Urothelium cell line (cell line): ENCODE measurements around the gene MUC12.
"Not testable (repeated sequence)": the region's sequence is repeated elsewhere in the genome, so short reads cannot be mapped to it uniquely, and the experiment has no call there.

ENCODE experiments used
- DNase-seq: peaks from one replicate; pipeline ENCODE4 v3.0.0; 2011; ENCODE audit warnings: low spot score, mixed read lengths
- FAIRE-seq: peaks from 2 replicates; lab custom pipeline; 2011; peaks lifted over from hg19 to GRCh38; lab: Jason Lieb, UNC

The MUC12 gene, protein sequence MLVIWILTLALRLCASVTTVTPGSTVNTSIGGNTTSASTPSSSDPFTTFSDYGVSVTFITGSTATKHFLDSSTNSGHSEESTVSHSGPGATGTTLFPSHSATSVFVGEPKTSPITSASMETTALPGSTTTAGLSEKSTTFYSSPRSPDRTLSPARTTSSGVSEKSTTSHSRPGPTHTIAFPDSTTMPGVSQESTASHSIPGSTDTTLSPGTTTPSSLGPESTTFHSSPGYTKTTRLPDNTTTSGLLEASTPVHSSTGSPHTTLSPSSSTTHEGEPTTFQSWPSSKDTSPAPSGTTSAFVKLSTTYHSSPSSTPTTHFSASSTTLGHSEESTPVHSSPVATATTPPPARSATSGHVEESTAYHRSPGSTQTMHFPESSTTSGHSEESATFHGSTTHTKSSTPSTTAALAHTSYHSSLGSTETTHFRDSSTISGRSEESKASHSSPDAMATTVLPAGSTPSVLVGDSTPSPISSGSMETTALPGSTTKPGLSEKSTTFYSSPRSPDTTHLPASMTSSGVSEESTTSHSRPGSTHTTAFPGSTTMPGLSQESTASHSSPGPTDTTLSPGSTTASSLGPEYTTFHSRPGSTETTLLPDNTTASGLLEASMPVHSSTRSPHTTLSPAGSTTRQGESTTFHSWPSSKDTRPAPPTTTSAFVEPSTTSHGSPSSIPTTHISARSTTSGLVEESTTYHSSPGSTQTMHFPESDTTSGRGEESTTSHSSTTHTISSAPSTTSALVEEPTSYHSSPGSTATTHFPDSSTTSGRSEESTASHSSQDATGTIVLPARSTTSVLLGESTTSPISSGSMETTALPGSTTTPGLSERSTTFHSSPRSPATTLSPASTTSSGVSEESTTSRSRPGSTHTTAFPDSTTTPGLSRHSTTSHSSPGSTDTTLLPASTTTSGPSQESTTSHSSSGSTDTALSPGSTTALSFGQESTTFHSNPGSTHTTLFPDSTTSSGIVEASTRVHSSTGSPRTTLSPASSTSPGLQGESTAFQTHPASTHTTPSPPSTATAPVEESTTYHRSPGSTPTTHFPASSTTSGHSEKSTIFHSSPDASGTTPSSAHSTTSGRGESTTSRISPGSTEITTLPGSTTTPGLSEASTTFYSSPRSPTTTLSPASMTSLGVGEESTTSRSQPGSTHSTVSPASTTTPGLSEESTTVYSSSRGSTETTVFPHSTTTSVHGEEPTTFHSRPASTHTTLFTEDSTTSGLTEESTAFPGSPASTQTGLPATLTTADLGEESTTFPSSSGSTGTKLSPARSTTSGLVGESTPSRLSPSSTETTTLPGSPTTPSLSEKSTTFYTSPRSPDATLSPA (N-terminal part only)

DNA sequence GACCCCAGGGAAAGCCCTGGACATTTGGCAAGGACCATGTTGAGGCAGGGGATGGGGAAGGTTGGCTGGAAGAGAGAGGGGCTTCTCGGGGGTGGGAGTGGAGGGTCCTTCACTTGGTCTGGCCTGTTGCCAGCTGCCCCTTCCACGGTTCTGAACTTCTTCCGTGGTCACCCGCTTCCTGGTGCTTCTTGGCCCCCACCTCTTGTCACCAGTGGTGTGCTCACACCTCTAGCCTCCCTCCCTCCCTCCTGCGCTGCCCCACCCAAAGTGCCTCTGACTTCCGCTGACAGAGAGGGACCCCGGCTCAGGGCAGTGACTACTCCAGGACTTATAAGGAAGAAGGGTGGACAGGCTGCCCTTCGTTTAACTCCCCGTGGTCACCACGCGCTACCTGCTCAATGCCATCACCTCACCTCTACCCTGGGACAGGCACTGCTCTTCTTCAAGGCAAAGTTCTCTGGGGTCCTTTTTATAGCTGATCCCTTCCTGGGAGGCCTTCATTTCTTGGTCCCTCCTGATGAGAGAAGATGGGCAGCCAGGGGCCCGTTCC, at the start of gene MUC12:
Gene MUC12 (plus strand): TSS at position 500 of the 550 bp plus-strand sequence. CDS start 58 bp downstream, outside the sequence.
- DNase-seq = no peak
- FAIRE-seq = no peak

DNA sequence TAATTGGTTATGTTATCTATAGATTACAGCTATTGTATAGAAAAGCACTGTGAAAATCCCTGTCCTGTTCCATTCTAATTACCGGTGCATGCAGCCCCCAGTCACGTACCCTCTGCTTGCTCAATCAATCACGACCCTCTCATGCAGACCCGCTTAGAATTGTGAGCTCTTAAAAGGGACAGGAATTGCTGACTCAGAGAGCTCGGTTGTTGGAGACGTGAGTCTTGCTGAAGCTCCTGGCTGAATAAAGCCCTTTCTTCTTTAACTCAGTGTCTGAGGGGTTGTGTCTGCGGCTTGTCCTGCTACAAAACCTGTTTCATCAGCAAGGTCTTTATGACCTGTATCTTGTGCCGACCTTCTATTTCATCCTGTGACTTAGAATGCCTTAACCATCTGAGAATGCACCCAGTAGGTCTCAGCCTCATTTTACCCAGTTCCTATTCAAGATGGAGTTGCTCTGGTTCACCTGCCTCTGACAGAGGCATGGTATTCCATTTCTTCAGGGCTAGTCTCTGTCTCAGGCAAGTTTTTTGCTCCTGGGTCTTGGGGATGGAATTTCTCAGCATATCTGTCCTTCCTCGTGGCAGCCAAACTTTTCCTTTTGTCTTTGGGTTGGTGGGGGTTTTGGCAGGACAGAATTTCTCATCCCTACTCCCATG, 49.5 kb upstream of the MUC12 start:
- DNase-seq = not testable (repeated sequence)

DNA sequence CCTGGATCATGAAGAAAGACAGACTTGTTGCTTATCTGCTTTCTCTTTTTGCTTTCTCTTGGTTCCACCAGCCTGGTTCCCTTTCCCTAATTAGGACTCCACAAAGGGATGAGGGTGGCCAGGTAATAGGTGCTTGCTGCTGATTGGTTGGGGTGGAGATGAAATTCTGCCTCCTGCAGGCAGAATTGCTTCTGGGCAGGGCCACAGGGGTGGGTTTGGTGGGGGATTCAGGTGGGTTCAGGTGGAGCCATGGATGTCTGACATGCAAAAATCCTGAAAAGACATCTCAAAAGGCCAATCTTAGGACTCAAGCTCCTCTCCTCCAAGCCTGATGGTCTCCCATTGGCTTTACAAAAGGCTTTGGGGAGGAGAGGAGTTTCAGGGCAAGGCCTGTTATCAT, 48.3 kb upstream of the MUC12 start:
- DNase-seq = no peak

More for the DNA sequence above, 49.5 kb upstream of the MUC12 start:
- not testable (repeated sequence) for FAIRE-seq

DNA sequence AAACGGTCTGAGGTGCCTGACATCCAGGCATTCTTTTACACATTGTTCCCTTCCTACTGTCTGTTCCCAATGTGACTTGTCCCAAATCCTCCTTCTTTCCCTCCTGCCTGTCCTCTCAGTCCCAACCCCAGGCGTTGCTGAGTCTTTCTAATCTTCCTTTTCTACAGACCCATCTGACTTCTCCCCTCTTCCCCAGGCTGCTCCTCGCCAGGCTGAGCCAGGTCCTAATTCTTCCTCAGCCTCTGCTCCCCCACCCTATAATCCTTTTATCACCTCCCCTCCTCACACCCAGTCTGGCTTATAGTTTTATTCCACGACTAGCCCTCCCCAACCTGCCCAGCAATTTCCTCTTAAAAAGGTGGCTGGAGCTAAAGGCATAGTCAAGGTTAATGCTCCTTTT, 45.7 kb upstream of the MUC12 start:
- not testable (repeated sequence) for FAIRE-seq, DNase-seq

More for the DNA sequence above, 48.3 kb upstream of the MUC12 start:
- FAIRE-seq = no peak

DNA sequence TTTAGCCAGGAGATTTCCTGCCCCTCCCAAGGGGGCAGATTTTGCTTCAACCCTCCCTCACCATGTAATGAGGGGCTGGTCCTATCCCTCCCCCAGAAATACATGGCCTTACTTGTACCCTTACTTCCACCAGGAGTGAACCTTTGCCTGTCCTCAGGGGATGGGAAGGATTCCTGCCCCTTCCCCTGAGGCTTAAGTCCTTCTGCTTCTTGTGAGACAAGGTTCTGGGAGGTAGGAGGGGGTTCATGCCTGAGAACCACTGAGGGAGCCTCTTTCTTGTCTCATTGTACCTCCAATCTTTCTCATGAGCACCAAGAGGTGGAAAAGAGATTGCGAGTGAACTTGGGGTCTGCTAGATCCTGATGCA, 39.6 kb upstream of the MUC12 start:
- DNase-seq (no peak), FAIRE-seq (peak; percentile 53)

DNA sequence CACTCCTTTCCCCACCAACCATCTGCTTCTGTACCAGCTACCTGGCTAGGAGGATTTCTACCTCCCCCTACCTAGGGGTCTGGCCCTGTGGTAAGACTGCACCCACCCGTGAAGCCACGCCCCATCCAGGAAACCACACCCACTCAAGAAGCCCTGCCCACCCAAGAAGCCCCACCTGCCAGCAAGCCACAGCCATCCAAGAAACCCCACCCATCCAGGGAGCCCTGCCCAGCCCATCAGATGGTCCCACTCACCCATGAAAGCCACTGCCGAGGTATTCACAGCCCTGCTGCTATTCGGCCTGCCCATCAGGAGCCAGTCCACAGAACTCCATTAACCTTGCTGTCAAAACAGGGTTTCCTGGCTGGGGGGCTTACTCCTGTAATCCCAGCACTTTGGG, 35.6 kb upstream of the MUC12 start:
- FAIRE-seq (no peak), DNase-seq (no peak)

DNA sequence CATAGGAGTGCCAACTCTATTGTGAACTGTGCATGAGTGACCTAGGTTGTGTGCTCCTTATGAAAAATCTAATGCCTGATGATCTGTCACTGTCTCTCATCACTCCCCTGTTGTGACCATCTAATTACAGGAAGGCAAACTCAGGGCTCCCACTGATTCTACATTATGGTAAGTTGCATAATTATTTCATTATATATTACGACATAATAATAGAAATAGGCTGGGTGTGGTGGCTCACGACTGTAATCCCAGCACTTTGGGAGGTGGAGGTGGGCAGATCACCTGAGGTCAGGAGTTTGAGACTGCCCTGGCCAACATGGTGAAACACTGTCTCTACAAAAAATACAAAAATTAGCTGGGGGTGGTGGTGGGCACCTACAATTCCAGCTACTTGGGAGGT, 34.0 kb upstream of the MUC12 start:
- DNase-seq, FAIRE-seq: not testable (repeated sequence)

DNA sequence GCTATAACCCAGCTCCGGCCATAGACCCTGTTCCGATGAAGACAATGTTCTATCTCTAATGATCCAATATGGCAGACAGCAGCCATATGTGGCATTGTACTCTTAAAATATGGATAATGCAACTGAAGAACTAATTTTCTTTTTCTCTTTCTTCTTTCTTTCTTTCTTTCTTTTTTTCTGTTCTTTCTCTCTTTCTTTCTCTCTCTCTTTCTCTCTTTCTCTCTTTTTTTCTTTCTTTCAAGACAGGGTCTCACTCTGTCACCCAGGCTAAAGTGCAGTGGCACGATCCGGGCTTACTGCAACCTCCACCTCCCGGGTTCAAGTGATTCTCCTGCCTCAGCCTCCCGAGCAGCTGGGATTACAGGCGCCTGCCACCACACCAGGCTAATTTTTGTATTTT, 33.2 kb upstream of the MUC12 start:
- not testable (repeated sequence) for DNase-seq, FAIRE-seq

DNA sequence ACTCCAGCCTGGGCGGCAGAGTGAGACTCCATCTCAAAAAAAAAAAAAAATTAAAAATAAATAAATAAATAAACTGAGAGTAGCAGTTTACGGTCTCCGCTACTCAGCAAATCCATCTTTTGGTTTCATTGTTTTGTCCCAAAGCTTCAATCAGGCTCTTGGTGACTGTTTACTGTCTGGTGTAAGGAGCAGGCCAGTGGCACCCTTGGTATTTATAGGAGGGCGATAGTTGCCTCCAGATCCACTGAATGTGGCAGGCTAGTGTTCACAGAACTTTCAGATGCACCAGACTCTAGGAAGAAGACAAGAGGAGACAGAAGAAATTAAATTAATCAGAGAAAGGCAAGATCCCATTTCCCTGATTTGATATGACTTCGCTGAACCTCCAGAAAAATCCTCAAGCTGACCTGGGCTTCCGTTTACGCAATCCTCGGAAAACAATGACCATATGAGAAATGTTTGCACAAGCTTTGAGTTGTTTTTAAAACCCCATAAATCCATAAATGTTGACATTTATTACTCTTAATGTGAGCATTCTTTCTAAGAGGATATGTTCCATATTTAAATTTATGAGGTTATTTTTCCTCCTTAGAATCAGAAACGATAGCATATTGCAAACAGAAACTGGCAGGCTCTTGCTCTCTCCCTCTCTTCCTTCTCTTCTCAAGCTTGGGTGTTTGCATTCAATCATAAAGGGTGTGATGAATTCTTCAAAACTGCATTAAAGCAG, 27.2 kb upstream of the MUC12 start:
- no peak for DNase-seq

DNA sequence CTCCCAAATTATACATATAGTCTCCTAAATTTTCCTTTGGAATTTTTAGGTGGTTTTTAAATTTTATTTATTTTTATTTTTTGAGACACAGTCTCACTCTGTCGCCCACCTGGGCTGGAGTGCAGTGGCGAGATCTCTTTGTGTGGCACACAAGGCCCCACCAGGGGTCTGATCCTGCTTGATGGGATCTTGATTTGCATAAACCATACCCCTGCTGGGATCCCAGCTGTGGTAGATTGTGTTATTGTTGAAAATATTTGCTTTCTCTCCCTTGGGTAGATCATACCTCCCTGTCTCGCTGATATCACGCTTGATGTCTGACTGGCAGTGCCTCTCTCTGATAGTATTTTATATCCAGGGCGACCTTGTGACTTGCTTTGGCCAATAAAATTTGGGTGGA, 25.7 kb upstream of the MUC12 start:
- FAIRE-seq (peak; percentile 69), DNase-seq (no peak)

More for the DNA sequence above, 27.2 kb upstream of the MUC12 start:
- no peak for FAIRE-seq

DNA sequence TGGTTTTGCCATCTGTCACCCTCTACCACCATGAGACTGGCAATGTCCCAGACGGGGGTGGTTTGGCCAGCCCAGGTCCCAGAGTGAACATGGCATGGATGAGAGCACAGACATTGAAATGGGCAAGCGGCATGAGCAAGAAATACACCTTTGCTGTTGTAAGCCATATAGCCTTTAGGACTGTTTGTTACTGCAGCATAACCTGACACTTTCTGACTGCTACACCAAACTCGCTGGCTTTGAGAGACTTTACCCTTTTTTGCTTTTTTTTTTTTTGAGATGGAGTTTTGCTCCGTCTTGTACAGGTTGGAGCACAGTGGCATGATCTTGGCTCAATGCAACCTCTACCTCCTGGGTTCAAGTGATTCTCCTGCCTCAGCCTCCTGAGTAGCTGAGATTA, 25.2 kb upstream of the MUC12 start:
- FAIRE-seq (no peak), DNase-seq (no peak)

DNA sequence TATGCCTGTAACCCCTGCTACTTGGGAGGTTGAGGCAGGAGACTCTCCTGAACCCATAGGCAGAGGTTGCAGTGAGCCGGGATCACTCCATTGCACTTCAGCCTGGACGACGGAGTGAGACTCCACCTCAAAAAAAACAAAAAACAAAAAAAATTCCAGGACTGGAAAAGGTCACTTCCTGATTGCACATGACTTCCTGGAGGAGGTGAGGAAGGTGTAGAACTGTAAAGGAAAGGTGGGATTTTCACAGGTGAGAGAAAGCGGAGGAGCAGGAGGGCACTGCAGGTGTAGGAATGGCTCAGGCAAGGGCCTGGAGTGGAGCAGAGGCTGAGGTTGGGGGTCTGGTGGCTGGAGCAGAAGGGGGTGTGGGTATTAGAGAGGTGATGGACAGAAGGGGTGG, 23.3 kb upstream of the MUC12 start:
- FAIRE-seq (no peak), DNase-seq (no peak)

DNA sequence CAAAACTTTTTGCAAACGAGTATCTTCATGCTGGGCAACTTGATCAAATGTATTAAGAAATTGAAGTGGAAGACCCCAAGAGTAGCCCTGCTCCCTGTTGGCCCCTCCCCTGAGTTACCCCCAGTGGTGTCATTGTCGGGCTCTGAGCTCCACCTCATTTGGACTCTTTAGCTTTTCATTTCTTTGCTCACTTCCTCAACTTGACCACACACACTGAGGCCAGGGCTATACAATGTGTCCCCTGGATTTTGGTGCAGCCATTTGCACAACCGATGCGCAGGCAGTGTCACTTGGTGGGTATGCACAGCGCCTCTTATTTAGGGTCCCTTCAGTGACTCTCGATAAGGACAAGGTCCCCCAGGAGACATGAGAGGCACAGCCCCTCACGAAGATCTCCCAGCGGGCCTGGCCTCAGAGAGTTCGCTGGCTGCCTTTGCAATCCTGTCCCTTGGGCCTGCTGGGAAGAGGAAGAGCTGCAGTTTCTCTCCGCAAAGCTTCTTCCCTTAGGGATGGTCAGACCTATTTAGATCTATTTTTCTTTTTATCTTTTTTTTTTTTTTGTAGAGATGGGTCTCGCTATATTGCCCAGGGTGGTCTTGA, 22.5 kb upstream of the MUC12 start:
- no peak for DNase-seq

DNA sequence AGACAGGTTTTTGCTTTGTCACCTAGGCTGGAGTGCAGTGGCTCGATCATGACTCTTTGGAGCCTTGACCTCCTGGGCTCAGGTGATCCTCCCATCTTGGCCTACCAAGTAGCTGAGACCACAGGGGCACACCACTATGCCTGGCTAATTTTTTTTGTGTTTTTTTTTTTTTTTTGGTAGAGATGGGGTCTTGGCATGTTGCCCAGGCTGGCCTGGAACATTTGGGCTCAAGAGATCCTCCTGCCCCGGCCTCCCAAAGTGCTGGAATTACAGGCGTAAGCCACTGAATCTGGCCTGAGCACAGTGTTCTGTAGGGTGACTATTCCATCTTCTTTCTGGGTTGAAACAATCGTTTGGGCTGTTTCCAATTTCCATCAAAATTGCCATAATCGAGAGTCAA, 21.6 kb upstream of the MUC12 start:
- FAIRE-seq (no peak), DNase-seq (no peak)

More for the DNA sequence above, 22.5 kb upstream of the MUC12 start:
- no peak for FAIRE-seq

DNA sequence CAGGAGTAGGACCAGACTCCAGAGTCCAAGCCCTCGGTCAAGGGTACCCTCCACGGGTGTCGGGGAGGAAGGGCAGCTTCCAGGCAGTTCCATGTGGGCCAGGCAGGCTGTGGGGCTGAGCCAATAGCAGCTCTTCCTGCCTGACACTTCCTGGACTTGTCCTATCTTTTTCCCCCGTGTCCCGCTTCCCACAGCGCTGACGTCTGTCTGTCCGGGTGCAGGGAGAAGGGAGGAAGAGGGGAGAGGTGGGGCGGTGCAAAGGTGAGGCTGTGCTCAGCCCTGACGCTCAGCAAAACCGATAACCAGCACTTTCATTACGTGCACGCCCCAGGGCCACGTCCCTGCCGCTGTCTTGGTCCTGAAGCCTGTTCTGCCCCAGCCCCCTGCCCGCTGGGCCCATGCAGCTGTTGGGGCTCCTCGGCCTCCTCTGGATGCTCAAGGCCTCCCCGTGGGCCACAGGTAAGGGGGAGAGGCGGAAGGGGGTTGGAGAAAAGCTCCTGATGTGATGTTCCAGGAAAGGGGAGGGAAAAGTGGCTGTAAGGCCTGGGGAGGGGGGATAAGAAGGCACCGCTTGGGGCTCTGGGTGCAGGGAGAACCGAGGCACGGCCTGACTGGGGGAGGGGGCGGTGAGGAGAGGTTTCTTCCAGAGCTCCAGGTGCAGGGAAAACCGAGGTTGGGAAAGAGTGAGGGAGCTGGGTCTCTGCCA, 20.0 kb upstream of the MUC12 start, which contains the start of gene MUC3A:
Gene MUC3A (plus strand): TSS at position 308 of the 706 bp plus-strand sequence. CDS start 91 bp downstream, at position 399.
- no peak for FAIRE-seq
- DNase-seq = no peak

DNA sequence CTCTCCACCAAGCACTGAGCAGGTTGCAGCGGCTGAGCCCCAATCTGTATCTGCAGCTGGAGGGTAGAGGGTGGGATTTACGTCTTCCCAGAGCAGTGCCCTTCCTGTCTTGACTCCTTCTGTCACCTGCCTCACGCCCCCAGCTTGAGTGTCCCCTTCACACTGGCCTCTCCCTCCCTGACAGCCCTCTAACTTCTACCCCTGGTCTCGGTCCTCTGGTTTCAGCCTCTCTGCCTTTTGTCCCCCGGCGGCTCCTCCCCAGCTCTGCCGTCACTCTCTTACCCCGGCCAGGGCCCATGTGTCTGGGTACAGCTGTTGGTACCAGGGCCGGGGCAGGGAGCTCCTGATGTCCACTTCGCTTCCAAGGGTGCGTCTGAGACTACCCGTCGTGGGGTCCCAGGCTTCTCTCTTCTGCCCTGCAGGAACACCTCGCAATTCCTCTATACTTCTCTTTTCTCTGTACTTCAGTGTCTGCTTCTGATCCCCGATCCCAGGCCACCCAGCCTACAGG, 19.4 kb upstream of the MUC12 start:
- DNase-seq (no peak), FAIRE-seq (no peak)

DNA sequence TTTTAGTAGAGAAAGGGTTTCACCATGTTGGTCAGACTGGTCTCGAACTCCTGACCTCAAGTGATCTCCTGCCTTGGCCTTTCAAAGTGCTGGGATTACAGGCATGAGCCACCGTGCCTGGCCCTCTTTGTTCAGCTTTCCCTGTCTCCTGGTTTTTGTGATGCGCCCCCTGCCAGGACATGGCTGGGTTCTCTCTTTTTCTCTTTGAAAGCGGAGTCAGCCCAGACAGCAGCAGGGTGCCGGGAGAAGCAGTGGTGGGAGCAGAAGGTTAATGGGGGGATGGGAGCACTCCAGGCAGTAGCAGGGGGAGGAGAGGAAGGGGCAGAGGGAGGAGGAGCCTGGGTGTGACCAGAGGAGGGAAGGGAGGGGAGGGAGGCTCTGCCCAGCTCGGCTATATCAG, 18.2 kb upstream of the MUC12 start:
- FAIRE-seq = no peak
- DNase-seq = no peak
